HTERT RPE-1 (cell line): ENCODE measurements around the gene STUM.

Experiments
- in situ Hi-C: fragments of 300-500 bp; cut with MboI; formaldehyde crosslinking; loops from 4 replicates; pipeline ENCODE4 v1.14.3; 2020; ENCODE audit warnings: low sequenced_read_pairs

STUM gene

GRCh38 chr1:226533220-226533619 lies 15.3 kb upstream of the STUM start:
- in situ Hi-C loops, result no loop called here

- in situ Hi-C loops, result no loop called here
These were observed 14.5 kb upstream of the STUM start for GRCh38 chr1:226534098-226534497.

GRCh38 chr1:226534645-226535044 lies 13.9 kb upstream of the STUM start:
- in situ Hi-C loops, result no loop called here

GRCh38 chr1:226535666-226536065 lies 12.9 kb upstream of the STUM start:
- in situ Hi-C loops, result no loop called here

GRCh38 chr1:226541231-226541630 lies 7.3 kb upstream of the STUM start:
- in situ Hi-C loops, result no loop called here

GRCh38 chr1:226541631-226542622 lies 6.6 kb upstream of the STUM start:
- in situ Hi-C loops, result no loop called here

- in situ Hi-C loops, result no loop called here
These were observed 5.9 kb upstream of the STUM start for GRCh38 chr1:226542623-226543103.

GRCh38 chr1:226545836-226546596 lies 2.5 kb upstream of the STUM start:
- in situ Hi-C loops, result no loop called here

- in situ Hi-C loops, result no loop called here
These were observed 1.6 kb upstream of the STUM start for GRCh38 chr1:226546926-226547325.

GRCh38 chr1:226547754-226548191 lies 791 bp upstream of the STUM start:
- in situ Hi-C loops, result no loop called here

GRCh38 chr1:226549094-226549936 lies 751 bp downstream of the STUM start:
- in situ Hi-C loops, result no loop called here

GRCh38 chr1:226549937-226550671 lies 1.5 kb downstream of the STUM start:
- in situ Hi-C loops, result no loop called here

- in situ Hi-C loops, result no loop called here
These were observed 2.1 kb downstream of the STUM start for GRCh38 chr1:226550672-226551041.

GRCh38 chr1:226551299-226551698 lies 2.7 kb downstream of the STUM start:
- in situ Hi-C loops, result no loop called here

- in situ Hi-C loops, result no loop called here
These were observed 3.5 kb downstream of the STUM start for GRCh38 chr1:226552061-226552460.

GRCh38 chr1:226553266-226553923 lies 4.8 kb downstream of the STUM start:
- in situ Hi-C loops, result no loop called here

- in situ Hi-C loops, result no loop called here
These were observed 5.3 kb downstream of the STUM start for GRCh38 chr1:226553924-226554282.

- in situ Hi-C loops, result no loop called here
These were observed 6.5 kb downstream of the STUM start for GRCh38 chr1:226555092-226555491.

GRCh38 chr1:226557424-226557823 lies 8.9 kb downstream of the STUM start:
- in situ Hi-C loops, result no loop called here
